CD4-positive, alpha-beta T cell treated with Interleukin-2 at 100 ng/mL for 4 hours (primary cell): ENCODE results near the gene ABCC3.
"Not testable (repeated sequence)": the region's sequence is repeated elsewhere in the genome, so short reads cannot be mapped to it uniquely, and the experiment has no call there.

Experiments
- DNase-seq: peaks from one replicate; pipeline ENCODE4 v3.0.0-alpha.2; 2020; ENCODE audit warnings: low spot score

Gene ABCC3

GRCh38 chr17:50707289-50708049, 72.8 kb downstream of the ABCC3 start, which contains the start of gene ANKRD40:
Gene ANKRD40 (minus strand): TSS chr17:50707914. CDS start chr17:50707654, 260 bp downstream.
- DNase-seq: peak; percentile 96

GRCh38 chr17:50708050-50709000, 73.6 kb downstream of the ABCC3 start:
- no peak for DNase-seq

GRCh38 chr17:50709053-50709452, 74.4 kb downstream of the ABCC3 start:
- not testable (repeated sequence) for DNase-seq

GRCh38 chr17:50710025-50710424, 75.3 kb downstream of the ABCC3 start:
- no peak for DNase-seq

DNA sequence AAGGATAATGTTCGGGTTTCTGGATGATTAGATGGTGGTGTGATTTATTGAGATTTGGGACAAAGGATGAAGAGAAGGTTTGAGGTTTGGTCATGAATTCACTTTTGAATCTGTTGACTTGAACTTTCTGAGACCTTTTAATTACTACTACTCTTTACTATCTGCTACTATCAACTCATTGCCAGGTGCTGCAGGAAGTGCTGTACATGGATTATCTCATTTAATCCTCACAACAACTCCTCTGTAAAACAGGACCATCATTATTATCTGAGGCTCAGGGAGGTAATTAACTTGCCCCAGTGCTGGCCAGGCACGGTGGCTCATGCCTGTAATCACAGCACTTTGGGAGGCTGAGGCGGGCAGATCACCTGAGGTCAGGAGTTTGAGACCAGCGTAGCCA, 76.0 kb downstream of the ABCC3 start:
- DNase-seq: no peak

- no peak for DNase-seq
These were observed 78.0 kb downstream of the ABCC3 start for GRCh38 chr17:50712641-50713040.

- DNase-seq: no peak
These were observed 80.8 kb downstream of the ABCC3 start for GRCh38 chr17:50715471-50715870.

DNA sequence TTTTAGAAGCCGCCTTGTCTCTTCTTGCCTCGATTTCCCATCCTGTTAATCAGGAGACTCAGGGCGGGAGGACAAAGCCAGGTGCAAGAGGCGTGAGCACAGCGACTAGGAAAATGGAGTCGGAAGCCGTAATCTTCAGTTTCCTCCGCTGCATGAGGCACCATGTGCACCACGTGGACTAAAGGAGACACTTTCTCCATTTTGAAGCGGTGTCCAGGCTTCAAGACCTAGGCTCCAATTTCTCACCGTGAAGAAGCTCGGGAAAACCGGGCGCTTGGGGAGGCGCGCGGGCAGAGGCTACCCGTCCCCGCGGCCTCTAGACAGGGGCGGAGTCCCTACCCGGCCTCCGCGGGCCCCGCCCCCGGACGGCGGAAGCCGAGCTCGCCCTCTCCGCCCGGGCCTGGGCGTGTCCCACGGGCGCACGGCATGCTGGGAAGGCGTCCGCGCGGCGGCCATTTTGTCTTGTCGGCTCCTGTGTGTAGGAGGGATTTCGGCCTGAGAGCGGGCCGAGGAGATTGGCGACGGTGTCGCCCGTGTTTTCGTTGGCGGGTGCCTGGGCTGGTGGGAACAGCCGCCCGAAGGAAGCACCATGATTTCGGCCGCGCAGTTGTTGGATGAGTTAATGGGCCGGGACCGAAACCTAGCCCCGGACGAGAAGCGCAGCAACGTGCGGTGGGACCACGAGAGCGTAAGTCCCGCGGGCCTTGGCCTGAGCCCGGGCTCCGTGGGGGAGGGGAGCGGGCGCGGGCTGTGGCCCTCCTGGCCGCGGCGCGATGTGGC, 84.7 kb downstream of the ABCC3 start, which contains the start of gene LUC7L3:
Gene LUC7L3 (plus strand): TSS at position 460 of the 780 bp plus-strand sequence. CDS start 130 bp downstream, at position 590.
- DNase-seq: peak; percentile 91

- DNase-seq: peak; percentile 24
These were observed 85.5 kb downstream of the ABCC3 start for GRCh38 chr17:50719924-50720794.

- peak; percentile 47 for DNase-seq
These were observed 86.7 kb downstream of the ABCC3 start for GRCh38 chr17:50721194-50722010.

DNA sequence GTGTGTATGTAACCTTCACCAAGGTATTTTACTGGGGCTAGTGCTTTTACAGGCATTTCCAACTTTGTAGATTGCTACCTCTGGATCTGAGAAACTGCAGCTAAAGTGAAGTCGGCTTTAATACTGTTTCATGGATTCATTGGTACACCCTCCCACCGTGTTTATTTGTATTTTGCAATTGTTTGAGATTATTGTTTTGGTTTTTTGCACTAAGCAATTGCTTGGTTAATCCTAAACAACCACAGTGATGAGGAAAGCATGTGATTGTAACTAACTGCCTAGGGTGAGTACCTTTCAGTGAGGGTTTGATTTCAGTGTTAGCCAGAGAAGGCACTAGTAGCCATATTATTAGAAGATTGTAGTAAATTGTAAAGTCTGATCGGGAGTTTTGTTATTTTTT, 88.1 kb downstream of the ABCC3 start:
- DNase-seq: no peak

- not testable (repeated sequence) for DNase-seq
These were observed 89.9 kb downstream of the ABCC3 start for GRCh38 chr17:50724622-50725021.

- DNase-seq: no peak
These were observed 91.3 kb downstream of the ABCC3 start for GRCh38 chr17:50725769-50726655.

DNA sequence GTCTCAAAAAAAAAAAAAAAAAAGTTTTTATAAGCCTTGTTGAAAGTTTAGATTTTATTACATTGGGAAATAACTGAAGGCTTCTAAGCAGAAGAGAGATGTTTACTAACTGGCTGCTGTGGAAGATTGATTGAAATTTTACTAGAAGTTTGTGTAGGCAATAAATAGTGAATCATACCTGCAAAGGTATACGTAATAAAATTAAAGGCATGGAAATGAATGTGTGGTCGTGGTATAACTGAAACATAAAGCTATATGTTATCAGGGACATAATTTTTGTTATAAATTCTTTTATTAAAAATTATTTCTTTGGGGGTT, 93.4 kb downstream of the ABCC3 start:
- DNase-seq: no peak

- DNase-seq: no peak
These were observed 94.4 kb downstream of the ABCC3 start for GRCh38 chr17:50728881-50729765.

DNA sequence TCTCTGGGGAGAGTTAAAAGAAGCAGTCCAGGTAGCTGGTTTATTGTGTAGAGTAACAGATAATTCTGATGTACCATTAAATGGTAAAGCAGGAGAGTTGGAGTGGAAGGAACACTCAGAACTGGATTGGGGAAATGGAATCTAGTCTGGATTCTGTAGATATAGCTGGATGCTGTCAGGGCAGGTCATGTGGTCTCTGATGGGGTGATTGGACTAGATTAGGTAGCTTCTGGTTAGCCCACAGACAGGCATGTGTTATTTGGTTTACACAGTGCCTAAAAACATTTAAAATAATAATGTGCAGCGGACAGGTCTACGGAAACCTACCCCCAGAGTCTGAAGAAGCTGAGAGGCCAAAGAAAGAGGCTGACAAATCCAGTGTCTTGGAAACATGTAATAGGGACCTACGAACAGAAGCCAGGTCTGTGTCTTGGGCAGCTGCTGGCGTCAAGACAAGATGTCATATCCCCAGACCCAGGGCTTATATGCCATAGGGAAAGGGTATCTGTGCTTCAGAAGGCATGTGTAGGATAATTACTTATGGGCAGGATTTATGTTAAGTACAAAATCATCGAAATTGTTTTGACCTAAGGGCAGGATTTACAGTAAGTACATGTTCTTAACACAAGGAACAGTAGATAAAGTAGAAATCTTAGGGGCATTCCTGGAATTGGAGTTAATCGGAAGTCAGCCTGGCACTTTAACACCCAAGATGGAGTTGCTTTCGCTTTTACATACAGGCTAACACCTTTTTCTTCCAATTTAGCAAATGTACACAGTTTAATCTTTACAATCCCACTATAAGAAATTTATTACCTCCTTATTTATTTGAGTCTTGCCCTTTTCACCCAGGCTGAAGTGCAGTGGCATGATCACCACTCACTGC, 97.1 kb downstream of the ABCC3 start:
- peak; percentile 33 for DNase-seq

DNA sequence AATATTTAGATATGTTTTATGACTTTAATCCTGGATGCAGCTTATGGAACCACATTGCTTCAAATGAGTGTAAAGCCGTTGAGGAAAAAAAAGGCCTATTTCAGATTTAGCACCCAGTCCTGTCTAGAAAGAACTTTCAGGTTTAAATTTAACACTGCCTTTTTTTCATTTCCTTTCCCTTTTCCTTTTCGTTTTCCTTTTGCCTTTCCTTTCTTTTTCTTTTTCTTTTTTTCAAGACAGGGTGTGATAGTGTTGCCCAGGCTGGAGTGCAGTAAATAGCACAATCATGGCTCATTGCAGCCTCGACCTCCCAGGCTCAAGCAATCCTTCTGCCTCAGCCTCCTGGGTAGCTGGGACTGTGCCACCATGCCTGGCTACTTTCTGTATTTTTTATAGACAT, 100.6 kb downstream of the ABCC3 start:
- no peak for DNase-seq
